Measurements from ENCODE around the gene MAN1A1. TPM values are rescaled to one million over a fixed set of nuclear protein-coding genes. Genes with fewer than 3 reads are reported as not detected.

Gene MAN1A1
- total and polyA plus RNA-seq, 4 donors, result 68.2 to 209 (median 148) TPM

DNA sequence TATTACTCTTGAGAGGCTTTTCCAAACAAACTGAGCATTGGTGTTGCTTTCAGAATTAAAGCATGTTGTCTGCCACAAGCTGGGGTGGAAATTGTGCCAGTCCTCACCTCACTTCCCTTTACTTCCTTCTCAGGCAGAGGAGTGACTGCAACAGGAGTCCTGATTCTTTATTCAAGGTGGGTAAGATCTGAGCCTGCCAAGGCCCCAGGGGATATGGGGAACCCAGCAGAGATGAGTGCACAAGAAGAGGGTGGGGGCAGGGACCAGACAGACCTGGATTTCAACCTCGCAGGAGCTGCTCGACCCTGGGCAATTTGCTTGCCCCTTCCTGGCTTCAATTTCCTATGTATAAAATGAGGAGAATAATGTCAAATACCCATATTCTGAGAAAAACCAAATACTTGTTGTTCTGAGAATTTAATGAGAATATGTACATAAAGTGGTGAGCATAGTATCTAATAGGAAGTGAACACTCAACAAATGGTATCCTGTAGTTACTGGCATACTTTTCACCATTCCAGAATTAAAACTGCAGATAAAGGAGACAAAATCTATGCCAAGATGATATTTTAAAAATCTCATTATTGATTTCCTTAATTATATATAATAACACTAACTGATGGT, 17.8 kb downstream of the MAN1A1 start (continued):
- no peak for TF ChIP-seq GABPA (IDR thresholded peaks at IDR 0.05 in 1 of 2, conservative IDR thresholded peaks at IDR 0.05 in 1 of 2)
- TF ChIP-seq, protein P1, sequence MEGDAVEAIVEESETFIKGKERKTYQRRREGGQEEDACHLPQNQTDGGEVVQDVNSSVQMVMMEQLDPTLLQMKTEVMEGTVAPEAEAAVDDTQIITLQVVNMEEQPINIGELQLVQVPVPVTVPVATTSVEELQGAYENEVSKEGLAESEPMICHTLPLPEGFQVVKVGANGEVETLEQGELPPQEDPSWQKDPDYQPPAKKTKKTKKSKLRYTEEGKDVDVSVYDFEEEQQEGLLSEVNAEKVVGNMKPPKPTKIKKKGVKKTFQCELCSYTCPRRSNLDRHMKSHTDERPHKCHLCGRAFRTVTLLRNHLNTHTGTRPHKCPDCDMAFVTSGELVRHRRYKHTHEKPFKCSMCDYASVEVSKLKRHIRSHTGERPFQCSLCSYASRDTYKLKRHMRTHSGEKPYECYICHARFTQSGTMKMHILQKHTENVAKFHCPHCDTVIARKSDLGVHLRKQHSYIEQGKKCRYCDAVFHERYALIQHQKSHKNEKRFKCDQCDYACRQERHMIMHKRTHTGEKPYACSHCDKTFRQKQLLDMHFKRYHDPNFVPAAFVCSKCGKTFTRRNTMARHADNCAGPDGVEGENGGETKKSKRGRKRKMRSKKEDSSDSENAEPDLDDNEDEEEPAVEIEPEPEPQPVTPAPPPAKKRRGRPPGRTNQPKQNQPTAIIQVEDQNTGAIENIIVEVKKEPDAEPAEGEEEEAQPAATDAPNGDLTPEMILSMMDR (IDR thresholded peaks at IDR 0.05; ENCODE audit: low read depth, low read length, missing input control), result no peak
- no peak for TF ChIP-seq EGR1 (IDR thresholded peaks at IDR 0.05; ENCODE audit: low read depth in 2 of 2)
- TF ChIP-seq FOXA1 (IDR thresholded peaks at IDR 0.05), result no peak

DNA sequence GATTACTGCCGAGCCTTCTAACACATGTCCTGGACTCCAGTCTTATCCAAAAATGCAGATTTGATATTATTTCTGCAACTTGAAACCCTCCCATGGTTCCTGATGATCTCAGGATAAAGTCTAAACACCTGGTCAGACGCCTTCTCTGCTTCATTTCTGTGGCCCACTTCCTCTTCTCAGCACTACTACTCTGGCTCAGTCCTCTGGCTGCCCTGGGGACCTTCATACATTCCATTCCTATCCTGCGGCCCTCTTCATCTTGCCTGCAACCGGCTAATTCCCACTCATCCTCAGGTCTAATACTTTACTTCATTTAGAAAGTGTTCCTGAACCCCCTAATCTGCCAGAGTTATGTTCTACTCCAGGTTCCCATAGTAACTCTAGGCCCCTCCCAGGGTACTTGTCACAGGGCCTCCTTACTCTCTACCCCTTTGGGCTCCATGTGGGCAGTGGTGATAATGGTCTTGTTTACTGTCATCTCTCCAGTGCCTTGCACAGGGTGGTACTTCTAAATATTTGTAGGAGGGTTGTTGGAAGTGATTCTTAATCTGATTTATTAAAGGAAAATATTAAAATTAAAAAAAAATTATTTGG, 18.9 kb downstream of the MAN1A1 start:
- H3K9me3 ChIP-seq (ENCODE audit: control insufficient read depth in 4 of 4, low read length in 3 of 4), result no peaks in the 10 kb centered on the region
- no peak overlapping the region for H3K4me3 ChIP-seq (ENCODE audit: low read depth in 1 of 3, low read length in 3 of 3)
- no peaks in the 10 kb centered on the region for H3K27me3 ChIP-seq (ENCODE audit: control insufficient read depth in 4 of 4, insufficient read depth in 4 of 4, low read length in 3 of 4)
- TF ChIP-seq NR2F2 (IDR thresholded peaks at IDR 0.05) (no peak), HNF4G (IDR thresholded peaks at IDR 0.05) (no peak), SP1 (IDR thresholded peaks at IDR 0.05) (no peak), YY1 (IDR thresholded peaks at IDR 0.05) (no peak), EGR1 (IDR thresholded peaks at IDR 0.05; ENCODE audit: low read depth in 2 of 2) (no peak), RXRA (IDR thresholded peaks at IDR 0.05) (no peak), FOXA2 (IDR thresholded peaks at IDR 0.05) (no peak), HNF4A (conservative IDR thresholded peaks at IDR 0.05) (no peak)
- TF ChIP-seq, protein P1 (IDR thresholded peaks at IDR 0.05; ENCODE audit: low read depth, low read length, missing input control), result no peak
- TF ChIP-seq, protein P2, sequence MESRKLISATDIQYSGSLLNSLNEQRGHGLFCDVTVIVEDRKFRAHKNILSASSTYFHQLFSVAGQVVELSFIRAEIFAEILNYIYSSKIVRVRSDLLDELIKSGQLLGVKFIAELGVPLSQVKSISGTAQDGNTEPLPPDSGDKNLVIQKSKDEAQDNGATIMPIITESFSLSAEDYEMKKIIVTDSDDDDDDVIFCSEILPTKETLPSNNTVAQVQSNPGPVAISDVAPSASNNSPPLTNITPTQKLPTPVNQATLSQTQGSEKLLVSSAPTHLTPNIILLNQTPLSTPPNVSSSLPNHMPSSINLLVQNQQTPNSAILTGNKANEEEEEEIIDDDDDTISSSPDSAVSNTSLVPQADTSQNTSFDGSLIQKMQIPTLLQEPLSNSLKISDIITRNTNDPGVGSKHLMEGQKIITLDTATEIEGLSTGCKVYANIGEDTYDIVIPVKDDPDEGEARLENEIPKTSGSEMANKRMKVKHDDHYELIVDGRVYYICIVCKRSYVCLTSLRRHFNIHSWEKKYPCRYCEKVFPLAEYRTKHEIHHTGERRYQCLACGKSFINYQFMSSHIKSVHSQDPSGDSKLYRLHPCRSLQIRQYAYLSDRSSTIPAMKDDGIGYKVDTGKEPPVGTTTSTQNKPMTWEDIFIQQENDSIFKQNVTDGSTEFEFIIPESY (IDR thresholded peaks at IDR 0.05), result no peak
- TF ChIP-seq, protein P3, sequence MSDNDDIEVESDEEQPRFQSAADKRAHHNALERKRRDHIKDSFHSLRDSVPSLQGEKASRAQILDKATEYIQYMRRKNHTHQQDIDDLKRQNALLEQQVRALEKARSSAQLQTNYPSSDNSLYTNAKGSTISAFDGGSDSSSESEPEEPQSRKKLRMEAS (IDR thresholded peaks at IDR 0.05), result no peak
- TF ChIP-seq, protein P4, sequence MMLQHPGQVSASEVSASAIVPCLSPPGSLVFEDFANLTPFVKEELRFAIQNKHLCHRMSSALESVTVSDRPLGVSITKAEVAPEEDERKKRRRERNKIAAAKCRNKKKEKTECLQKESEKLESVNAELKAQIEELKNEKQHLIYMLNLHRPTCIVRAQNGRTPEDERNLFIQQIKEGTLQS (IDR thresholded peaks at IDR 0.05), result no peak
- H3K9ac ChIP-seq (ENCODE audit: low read depth in 1 of 2, low read length in 2 of 2), result no peak overlapping the region
- WGBS, result 97% methylated on average over 4 of the region's 4 CpGs
- H3K36me3 ChIP-seq (ENCODE audit: control insufficient read depth in 4 of 4, insufficient read depth in 3 of 4, low read depth in 1 of 4, low read length in 3 of 4), result peaks cover 0 to 13% (median 5%) of the 10 kb centered on the region in 4 donors
- H3K4me1 ChIP-seq (ENCODE audit: control insufficient read depth in 4 of 4, insufficient read depth in 4 of 4, low read length in 3 of 4), result peaks cover 5 to 31% (median 16%) of the 10 kb centered on the region in 4 donors
- no peak overlapping the region for H3K27ac ChIP-seq (ENCODE audit: low read depth in 1 of 2, low read length in 2 of 2)
- DNase-seq (ENCODE audit: low spot score), result peak; percentile 71

All from liver (tissue), 9 donors.